K562 (cell line): ENCODE data around the gene TRIM27. TPM values are rescaled to one million over a fixed set of nuclear protein-coding genes. Genes with fewer than 3 reads are reported as not detected.

ENCODE experiments used
- CREB1 ChIP-seq, 2 experiments: sonication (generic) in 1 of 2; formaldehyde crosslinking in 1 of 2; IDR thresholded peaks; 2 replicates each; pipeline versions ENCODE4 v1.6.1 to v1.8.0; 2012 to 2022; ENCODE audit warnings: inconsistent platforms in 1 of 2, mild to moderate bottlenecking in 1 of 2, missing genetic modification reagents in 1 of 2, moderate library complexity in 1 of 2
- HMG20B ChIP-seq: fragments of 250-450 bp; sonication (Bioruptor Pico); IDR thresholded peaks from 2 replicates; pipeline ENCODE4 v1.5.0; 2021; ENCODE audit warnings: mild to moderate bottlenecking
- KDM5B ChIP-seq: fragments of 200-600 bp; sonication (generic); IDR thresholded peaks from 2 replicates; pipeline ENCODE4 v1.6.1; 2012; ENCODE audit warnings: low read depth, mild to moderate bottlenecking, moderate library complexity, low read length, control low read depth, inconsistent platforms; ENCODE audit not compliant: insufficient replicate concordance
- MEF2D ChIP-seq: conservative IDR thresholded peaks from 2 replicates; pipeline ENCODE4 v1.6.1; 2016; ENCODE audit warnings: low read depth, missing genetic modification characterization, missing compliant biosample characterization
- NR3C1 ChIP-seq: sonication (generic); formaldehyde crosslinking; IDR thresholded peaks from 2 replicates; pipeline ENCODE4 v1.8.1; 2022; ENCODE audit warnings: missing genetic modification reagents
- NRF1 ChIP-seq, 2 experiments: fragments of 450-650 bp; IDR thresholded peaks in 1 of 2; conservative IDR thresholded peaks in 1 of 2; 2 replicates each; pipeline ENCODE4 v1.6.1; 2014; ENCODE audit warnings: mild to moderate bottlenecking in 2 of 2
- OTX1 ChIP-seq: fragments of 450-650 bp; formaldehyde crosslinking; IDR thresholded peaks from 2 replicates; pipeline ENCODE4 v1.4.0; 2022; ENCODE audit warnings: mild to moderate bottlenecking
- RB1 ChIP-seq: fragments of 450-650 bp; IDR thresholded peaks from 2 replicates; pipeline ENCODE4 v1.6.1; 2017; ENCODE audit warnings: low read depth, mild to moderate bottlenecking
- RCOR1 ChIP-seq, 2 experiments: IDR thresholded peaks; 2 replicates each; pipeline ENCODE4 v1.6.1; 2012; ENCODE audit warnings: low read depth in 2 of 2, low read length in 2 of 2, borderline replicate concordance in 1 of 2, improper control_type of control experiment in 1 of 2
- SAP30 ChIP-seq: fragments of 200-600 bp; sonication (generic); IDR thresholded peaks from 2 replicates; pipeline ENCODE4 v1.6.1; 2012; ENCODE audit warnings: borderline replicate concordance, low read depth, mild to moderate bottlenecking, moderate library complexity, low read length, control low read depth, inconsistent platforms; ENCODE audit not compliant: insufficient read depth, poor library complexity, severe bottlenecking
- SP1 ChIP-seq: sonication (generic); formaldehyde crosslinking; IDR thresholded peaks from 2 replicates; pipeline ENCODE4 v1.8.1; 2022; ENCODE audit warnings: mild to moderate bottlenecking, missing genetic modification reagents
- SRSF3 ChIP-seq: fragments of 200-400 bp; formaldehyde crosslinking; IDR thresholded peaks from 2 replicates; pipeline ENCODE4 v1.6.1; 2016; ENCODE audit warnings: mild to moderate bottlenecking, low read length, moderate library complexity; ENCODE audit not compliant: insufficient read depth
- ZFPM2 ChIP-seq: fragments of 250-450 bp; sonication (Bioruptor Pico); IDR thresholded peaks from 2 replicates; pipeline ENCODE4 v1.5.1; 2022; ENCODE audit warnings: mild to moderate bottlenecking
- ZNF121 ChIP-seq: sonication (generic); formaldehyde crosslinking; conservative IDR thresholded peaks from 2 replicates; pipeline ENCODE4 v1.8.0; 2022; ENCODE audit warnings: missing genetic modification reagents
- ZNF766 ChIP-seq: fragments of 200-800 bp; sonication (Bioruptor generic); conservative IDR thresholded peaks from 2 replicates; pipeline ENCODE4 v1.6.1; 2016; ENCODE audit warnings: missing genetic modification characterization, missing compliant biosample characterization
- polyA plus RNA-seq, 8 experiments: library from polyadenylated mRNA; depleted of rRNA in 4 of 8; stranded (reverse) in 5 of 8; unstranded in 3 of 8; fragments of >200 nt; fragmentation: Nextera tagmentation in 2 of 8; fragmentation: Illumina TruSeq in 1 of 8; extraction: Ambion mirVana in 2 of 8; extraction: Trizol in 1 of 8; gene quantifications; 2 replicates each; pipeline versions ENCODE4 v1.2.1 to v1.2.3, GENCODE V29; 2011 to 2014; ENCODE audit warnings: inconsistent platforms in 1 of 8, missing spikeins in 1 of 8
- total RNA-seq, 7 experiments: library from RNA; depleted of rRNA in 6 of 7; stranded (reverse); fragments of >200 nt in 6 of 7; fragmentation: Illumina TruSeq in 2 of 7; extraction: Trizol in 2 of 7; gene quantifications; 2 replicates each; pipeline versions ENCODE4 v1.2.1 to v1.2.3, GENCODE V29; 2011 to 2021; ENCODE audit warnings: low replicate concordance in 1 of 7
- TF ChIP-seq, protein P1 (sequence below): fragments of 250-450 bp; sonication (Bioruptor Pico); IDR thresholded peaks from 2 replicates; pipeline ENCODE4 v1.4.0; 2020; ENCODE audit warnings: mild to moderate bottlenecking, moderate library complexity
- TF ChIP-seq, protein P2 (sequence below), 2 experiments: fragments of 450-650 bp; IDR thresholded peaks; 2 replicates each; pipeline ENCODE4 v1.6.1; 2018; ENCODE audit warnings: mild to moderate bottlenecking in 2 of 2, low read depth in 1 of 2; ENCODE audit not compliant: partially characterized antibody in 2 of 2

TRIM27 gene
- total and polyA plus RNA-seq, 9 of the 15 experiments (the other 6 are each of a cell fraction or from before 2014, with no cell fraction given) = 37.7 to 235 (median 122) TPM

DNA sequence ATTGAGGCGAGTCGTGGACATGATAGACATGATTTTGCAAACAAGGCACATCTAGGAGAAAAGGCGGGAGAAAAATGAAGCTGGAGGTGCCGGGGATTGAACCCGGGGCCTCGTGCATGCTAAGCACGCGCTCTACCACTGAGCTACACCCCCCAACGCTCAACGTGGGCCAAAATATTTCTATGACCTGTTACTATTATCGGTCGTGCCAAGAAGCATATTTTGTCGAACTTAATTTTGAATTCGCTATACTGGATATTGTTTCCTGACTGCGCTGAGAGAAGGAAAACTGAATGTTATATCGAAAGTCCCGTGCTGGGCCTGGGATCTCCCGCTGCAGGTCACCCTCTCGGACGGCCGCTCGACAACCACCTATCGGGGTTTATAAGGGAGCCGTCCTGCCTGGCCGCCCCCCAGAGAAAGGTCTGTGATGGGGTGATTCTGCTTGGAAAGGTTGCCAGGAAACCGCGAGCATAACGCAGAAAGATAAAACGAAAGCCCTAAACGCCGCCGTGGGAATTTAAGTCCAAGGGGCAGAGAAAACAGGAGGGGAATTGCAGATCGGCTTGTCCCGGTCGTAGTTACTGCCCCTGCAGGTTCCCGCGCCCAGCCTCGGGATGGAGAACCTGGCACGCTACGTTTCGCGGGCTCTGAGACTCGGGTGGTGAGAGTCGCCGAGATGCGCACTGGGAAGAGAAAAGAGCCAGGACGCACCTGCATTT lies 60.0 kb downstream of the TRIM27 start (continued):
- TF ChIP-seq, protein P1, sequence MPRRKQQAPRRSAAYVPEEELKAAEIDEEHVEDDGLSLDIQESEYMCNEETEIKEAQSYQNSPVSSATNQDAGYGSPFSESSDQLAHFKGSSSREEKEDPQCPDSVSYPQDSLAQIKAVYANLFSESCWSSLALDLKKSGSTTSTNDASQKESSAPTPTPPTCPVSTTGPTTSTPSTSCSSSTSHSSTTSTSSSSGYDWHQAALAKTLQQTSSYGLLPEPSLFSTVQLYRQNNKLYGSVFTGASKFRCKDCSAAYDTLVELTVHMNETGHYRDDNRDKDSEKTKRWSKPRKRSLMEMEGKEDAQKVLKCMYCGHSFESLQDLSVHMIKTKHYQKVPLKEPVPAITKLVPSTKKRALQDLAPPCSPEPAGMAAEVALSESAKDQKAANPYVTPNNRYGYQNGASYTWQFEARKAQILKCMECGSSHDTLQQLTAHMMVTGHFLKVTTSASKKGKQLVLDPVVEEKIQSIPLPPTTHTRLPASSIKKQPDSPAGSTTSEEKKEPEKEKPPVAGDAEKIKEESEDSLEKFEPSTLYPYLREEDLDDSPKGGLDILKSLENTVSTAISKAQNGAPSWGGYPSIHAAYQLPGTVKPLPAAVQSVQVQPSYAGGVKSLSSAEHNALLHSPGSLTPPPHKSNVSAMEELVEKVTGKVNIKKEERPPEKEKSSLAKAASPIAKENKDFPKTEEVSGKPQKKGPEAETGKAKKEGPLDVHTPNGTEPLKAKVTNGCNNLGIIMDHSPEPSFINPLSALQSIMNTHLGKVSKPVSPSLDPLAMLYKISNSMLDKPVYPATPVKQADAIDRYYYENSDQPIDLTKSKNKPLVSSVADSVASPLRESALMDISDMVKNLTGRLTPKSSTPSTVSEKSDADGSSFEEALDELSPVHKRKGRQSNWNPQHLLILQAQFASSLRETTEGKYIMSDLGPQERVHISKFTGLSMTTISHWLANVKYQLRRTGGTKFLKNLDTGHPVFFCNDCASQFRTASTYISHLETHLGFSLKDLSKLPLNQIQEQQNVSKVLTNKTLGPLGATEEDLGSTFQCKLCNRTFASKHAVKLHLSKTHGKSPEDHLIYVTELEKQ = no peak
- TF ChIP-seq, protein P2, sequence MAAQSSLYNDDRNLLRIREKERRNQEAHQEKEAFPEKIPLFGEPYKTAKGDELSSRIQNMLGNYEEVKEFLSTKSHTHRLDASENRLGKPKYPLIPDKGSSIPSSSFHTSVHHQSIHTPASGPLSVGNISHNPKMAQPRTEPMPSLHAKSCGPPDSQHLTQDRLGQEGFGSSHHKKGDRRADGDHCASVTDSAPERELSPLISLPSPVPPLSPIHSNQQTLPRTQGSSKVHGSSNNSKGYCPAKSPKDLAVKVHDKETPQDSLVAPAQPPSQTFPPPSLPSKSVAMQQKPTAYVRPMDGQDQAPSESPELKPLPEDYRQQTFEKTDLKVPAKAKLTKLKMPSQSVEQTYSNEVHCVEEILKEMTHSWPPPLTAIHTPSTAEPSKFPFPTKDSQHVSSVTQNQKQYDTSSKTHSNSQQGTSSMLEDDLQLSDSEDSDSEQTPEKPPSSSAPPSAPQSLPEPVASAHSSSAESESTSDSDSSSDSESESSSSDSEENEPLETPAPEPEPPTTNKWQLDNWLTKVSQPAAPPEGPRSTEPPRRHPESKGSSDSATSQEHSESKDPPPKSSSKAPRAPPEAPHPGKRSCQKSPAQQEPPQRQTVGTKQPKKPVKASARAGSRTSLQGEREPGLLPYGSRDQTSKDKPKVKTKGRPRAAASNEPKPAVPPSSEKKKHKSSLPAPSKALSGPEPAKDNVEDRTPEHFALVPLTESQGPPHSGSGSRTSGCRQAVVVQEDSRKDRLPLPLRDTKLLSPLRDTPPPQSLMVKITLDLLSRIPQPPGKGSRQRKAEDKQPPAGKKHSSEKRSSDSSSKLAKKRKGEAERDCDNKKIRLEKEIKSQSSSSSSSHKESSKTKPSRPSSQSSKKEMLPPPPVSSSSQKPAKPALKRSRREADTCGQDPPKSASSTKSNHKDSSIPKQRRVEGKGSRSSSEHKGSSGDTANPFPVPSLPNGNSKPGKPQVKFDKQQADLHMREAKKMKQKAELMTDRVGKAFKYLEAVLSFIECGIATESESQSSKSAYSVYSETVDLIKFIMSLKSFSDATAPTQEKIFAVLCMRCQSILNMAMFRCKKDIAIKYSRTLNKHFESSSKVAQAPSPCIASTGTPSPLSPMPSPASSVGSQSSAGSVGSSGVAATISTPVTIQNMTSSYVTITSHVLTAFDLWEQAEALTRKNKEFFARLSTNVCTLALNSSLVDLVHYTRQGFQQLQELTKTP (IDR thresholded peaks at IDR 0.05; ENCODE audit: low read depth in 1 of 2, partially characterized antibody in 2 of 2) = peak; percentile 56 to 72
- peak; percentile 99 for TF ChIP-seq RB1
- no peak for TF ChIP-seq OTX1 (CRISPR knock-in tag)
- peak; percentile 27; the same call in 1 of the 2 replicates for TF ChIP-seq ZNF766 (CRISPR knock-in tag)
- peak; percentile 33; the same call in 1 of the 2 replicates for TF ChIP-seq CREB1 (IDR thresholded peaks at IDR 0.05)
- peak; percentile 27; the same call in 1 of the 2 replicates for TF ChIP-seq CREB1 (CRISPR knock-in tag; IDR thresholded peaks at IDR 0.05)
- TF ChIP-seq ZNF121 (CRISPR knock-in tag) = no peak
- TF ChIP-seq RCOR1 (IDR thresholded peaks at IDR 0.05; ENCODE audit: borderline replicate concordance in 1 of 2, low read depth in 2 of 2, low read length in 2 of 2) = no peak; a peak in 2 of 4 replicates
- TF ChIP-seq HMG20B (CRISPR knock-in tag) = no peak
- TF ChIP-seq SAP30 = no peak
- TF ChIP-seq SP1 (CRISPR knock-in tag) = peak; percentile 81
- TF ChIP-seq SRSF3 = no peak
- TF ChIP-seq NRF1 (conservative IDR thresholded peaks at IDR 0.05 in 1 of 2, IDR thresholded peaks at IDR 0.05 in 1 of 2) = peak; percentile 79 to 83
- TF ChIP-seq ZFPM2 (CRISPR knock-in tag) = no peak
- TF ChIP-seq MEF2D (tag) = 0 out of 2 replicates have a peak, but pooled peaks have one; percentile 63
- 0 out of 2 replicates have a peak, but pooled peaks have one; percentile 66 for TF ChIP-seq NR3C1 (CRISPR knock-in tag)
- peak; percentile 49 for TF ChIP-seq KDM5B
